ENCODE data around the gene MORN5. TPM values are rescaled to one million over a fixed set of nuclear protein-coding genes. Genes with fewer than 3 reads are reported as not detected.

MORN5 gene
- polyA plus RNA-seq, 1 donor from 2014 or later, result not detected

GRCh38 chr9:122118343-122119165, 41.2 kb upstream of the MORN5 start:
- Histone ChIP-seq H3K27ac (ENCODE audit: low read length) (no peak overlapping the region), H3K36me3 (ENCODE audit: insufficient read depth, low read length) (no peaks in the 10 kb centered on the region), H2AFZ (ENCODE audit: low read depth, low read length) (no peak overlapping the region), H3K4me2 (ENCODE audit: low read length) (no peak overlapping the region), H3K9me3 (ENCODE audit: low read length) (no peaks in the 10 kb centered on the region), H4K20me1 (ENCODE audit: insufficient read depth) (no peaks in the 10 kb centered on the region), H3K9me2 (ENCODE audit: insufficient read depth, low read length) (no peaks in the 10 kb centered on the region), H3K9ac (ENCODE audit: low read length) (no peak overlapping the region), H3F3A (ENCODE audit: insufficient read depth, low read length, poor library complexity, severe bottlenecking) (no peaks in the 10 kb centered on the region), H3K27me3 (ENCODE audit: insufficient read depth, low read depth, low read length) (peaks cover 3% of the 10 kb centered on the region), H3K79me2 (replicated peaks; ENCODE audit: insufficient read depth, low read length) (no peaks in the 10 kb centered on the region), H3K4me3 (ENCODE audit: low read length) (no peak overlapping the region)
- TF ChIP-seq POLR2AphosphoS5 (IDR thresholded peaks at IDR 0.05) (no peak), EZH2 (IDR thresholded peaks at IDR 0.05; ENCODE audit: borderline replicate concordance, insufficient read depth, low read length, poor library complexity, severe bottlenecking) (no peak), SMC3 (conservative IDR thresholded peaks at IDR 0.05; ENCODE audit: poor library complexity) (no peak), REST (IDR thresholded peaks at IDR 0.05; ENCODE audit: borderline replicate concordance) (no peak), MXI1 (conservative IDR thresholded peaks at IDR 0.05; ENCODE audit: poor library complexity, severe bottlenecking) (no peak), CTCF (IDR thresholded peaks at IDR 0.05; ENCODE audit: poor library complexity, severe bottlenecking) (no peak), RAD21 (conservative IDR thresholded peaks at IDR 0.05) (no peak), TAF1 (IDR thresholded peaks at IDR 0.05; ENCODE audit: low read depth) (no peak), EP300 (conservative IDR thresholded peaks at IDR 0.05; ENCODE audit: poor library complexity, severe bottlenecking) (no peak)

- H3F3A ChIP-seq (ENCODE audit: insufficient read depth, low read length, poor library complexity, severe bottlenecking), result no peaks in the 10 kb centered on the region
- H3K27me3 ChIP-seq (ENCODE audit: insufficient read depth, low read depth, low read length), result peaks cover 3% of the 10 kb centered on the region
- no peaks in the 10 kb centered on the region for H3K9me2 ChIP-seq (ENCODE audit: insufficient read depth, low read length)
- H3K79me2 ChIP-seq (replicated peaks; ENCODE audit: insufficient read depth, low read length), result no peaks in the 10 kb centered on the region
- H3K4me2 ChIP-seq (ENCODE audit: low read length), result no peak overlapping the region
- no peaks in the 10 kb centered on the region for H3K9me3 ChIP-seq (ENCODE audit: low read length)
- H4K20me1 ChIP-seq (ENCODE audit: insufficient read depth), result no peaks in the 10 kb centered on the region
- H3K36me3 ChIP-seq (ENCODE audit: insufficient read depth, low read length), result no peaks in the 10 kb centered on the region
- no peak overlapping the region for H2AFZ ChIP-seq (ENCODE audit: low read depth, low read length)
- no peak overlapping the region for H3K4me3 ChIP-seq (ENCODE audit: low read length)
- no peak overlapping the region for H3K27ac ChIP-seq (ENCODE audit: low read length)
- no peak overlapping the region for H3K9ac ChIP-seq (ENCODE audit: low read length)
- TF ChIP-seq REST (IDR thresholded peaks at IDR 0.05; ENCODE audit: borderline replicate concordance) (no peak), POLR2AphosphoS5 (IDR thresholded peaks at IDR 0.05) (no peak), RAD21 (conservative IDR thresholded peaks at IDR 0.05) (no peak), EZH2 (IDR thresholded peaks at IDR 0.05; ENCODE audit: borderline replicate concordance, insufficient read depth, low read length, poor library complexity, severe bottlenecking) (no peak), EP300 (conservative IDR thresholded peaks at IDR 0.05; ENCODE audit: poor library complexity, severe bottlenecking) (no peak), SMC3 (conservative IDR thresholded peaks at IDR 0.05; ENCODE audit: poor library complexity) (no peak), MXI1 (conservative IDR thresholded peaks at IDR 0.05; ENCODE audit: poor library complexity, severe bottlenecking) (no peak), TAF1 (IDR thresholded peaks at IDR 0.05; ENCODE audit: low read depth) (no peak), CTCF (IDR thresholded peaks at IDR 0.05; ENCODE audit: poor library complexity, severe bottlenecking) (no peak)
These were observed 40.6 kb upstream of the MORN5 start for GRCh38 chr9:122119166-122119521.

Data from neural cell (in vitro differentiated cells).